OCI-LY1 (cell line): ENCODE measurements around the gene APLP2.

Experiments
- CTCF ChIP-seq: fragments of 200-600 bp; sonication (generic), shearing (Covaris generic); IDR thresholded peaks from 2 replicates; pipeline ENCODE4 v1.5.1; 2017; ENCODE audit warnings: mild to moderate bottlenecking, antibody characterized with exemption, low read length, moderate library complexity, mixed read lengths
- EZH2 ChIP-seq: fragments of 200-600 bp; sonication (generic), shearing (Covaris generic); IDR thresholded peaks from 2 replicates; pipeline ENCODE4 v1.8.0; 2017; ENCODE audit warnings: borderline replicate concordance, mixed run types, mild to moderate bottlenecking, antibody characterized with exemption, low read length, moderate library complexity, mixed read lengths

DNA sequence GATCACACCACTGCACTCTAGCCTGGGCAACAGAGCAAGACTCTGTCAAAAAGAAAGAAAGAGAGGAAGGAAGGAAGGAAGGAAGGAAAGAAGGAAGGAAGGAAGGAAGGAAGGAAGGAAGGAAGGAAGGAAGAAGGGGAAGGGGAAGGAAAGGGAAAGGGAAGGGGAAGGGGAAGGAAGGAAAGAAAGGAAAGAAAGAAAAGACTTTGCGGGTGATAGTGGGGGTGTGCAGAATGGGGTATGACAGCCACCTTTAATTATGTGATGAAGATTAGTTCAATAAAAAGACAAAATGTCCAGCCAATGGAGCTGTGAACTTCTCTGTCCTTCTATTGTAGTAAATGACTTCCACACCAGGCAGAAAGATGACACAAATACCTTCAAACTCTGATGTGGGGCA is 8.7 kb upstream of the APLP2 start:
- no peak for TF ChIP-seq CTCF
- TF ChIP-seq EZH2 = no peak
